Immature natural killer cell (primary cell): ENCODE results near the gene PYHIN1. TPM values are rescaled to one million over a fixed set of nuclear protein-coding genes. Genes with fewer than 3 reads are reported as not detected.
"Not testable (repeated sequence)": the region's sequence is repeated elsewhere in the genome, so short reads cannot be mapped to it uniquely, and the experiment has no call there.

ENCODE experiments used
- DNase-seq, 3 donors: peaks; one replicate each; pipeline ENCODE4 v3.0.0; 2022; ENCODE audit warnings: mixed read lengths in 1 of 3
- H3K27ac Mint-ChIP-seq, 6 donors: one replicate each; pipeline ENCODE4 v1.8.0; 2020; ENCODE audit warnings: mixed read lengths in 6 of 6, mild to moderate bottlenecking in 5 of 6, inconsistent platforms in 4 of 6, moderate library complexity in 3 of 6
- H3K27me3 Mint-ChIP-seq, 3 donors: one replicate each; pipeline ENCODE4 v1.8.0; 2020 to 2021; ENCODE audit warnings: low read depth in 3 of 3, mild to moderate bottlenecking in 3 of 3, mixed read lengths in 3 of 3, moderate library complexity in 3 of 3, inconsistent platforms in 1 of 3
- H3K36me3 Mint-ChIP-seq, 3 donors: one replicate each; pipeline ENCODE4 v1.8.0; 2020; ENCODE audit warnings: mixed read lengths in 3 of 3, inconsistent platforms in 2 of 3, mild to moderate bottlenecking in 2 of 3
- H3K4me1 Mint-ChIP-seq, 2 donors: one replicate each; pipeline ENCODE4 v1.8.0; 2020; ENCODE audit warnings: inconsistent platforms in 2 of 2, mild to moderate bottlenecking in 2 of 2, mixed read lengths in 2 of 2, moderate library complexity in 1 of 2
- H3K4me3 Mint-ChIP-seq, 5 donors: one replicate each; pipeline ENCODE4 v1.8.0; 2020; ENCODE audit warnings: mild to moderate bottlenecking in 5 of 5, mixed read lengths in 5 of 5, inconsistent platforms in 3 of 5, moderate library complexity in 3 of 5
- H3K9me3 Mint-ChIP-seq, 6 donors: one replicate each; pipeline ENCODE4 v1.8.0; 2020; ENCODE audit warnings: mild to moderate bottlenecking in 6 of 6, mixed read lengths in 6 of 6, inconsistent platforms in 4 of 6, moderate library complexity in 3 of 6
- polyA plus RNA-seq, 3 donors: library from polyadenylated mRNA; unstranded; fragments of 300-500 nt; fragmentation: Illumina TruSeq; gene quantifications; one replicate each; pipeline ENCODE4 v1.2.3, GENCODE V29; 2021

The PYHIN1 gene
- polyA plus RNA-seq, 3 donors from 2014 or later = 141 to 290 (median 150) TPM

GRCh38 chr1:158989424-158989823 is 58.1 kb downstream of the PYHIN1 start:
- peaks cover 58 to 80% (median 60%) of the 10 kb centered on the region in 3 donors for H3K36me3 Mint-ChIP-seq
- H3K27ac Mint-ChIP-seq = peak overlapping the region; percentile 7 to 78 (median 30)
- peaks cover 70 to 91% of the 10 kb centered on the region in 2 donors for H3K4me1 Mint-ChIP-seq
- H3K4me3 Mint-ChIP-seq = no peak overlapping the region
- no peak for DNase-seq
- peaks cover 0 to 3% (median 2%) of the 10 kb centered on the region in 3 donors for H3K27me3 Mint-ChIP-seq
- H3K9me3 Mint-ChIP-seq = peaks cover 0 to 3% (median 2%) of the 10 kb centered on the region in 6 donors

- Mint-ChIP-seq H3K36me3 (peaks cover 52 to 61% (median 52%) of the 10 kb centered on the region in 3 donors), H3K27ac (peak overlapping the region in 4 of 6 donors; percentile 18 to 71 (median 24)), H3K4me3 (peak overlapping the region in 1 of 5 donors; percentile 18), H3K27me3 (peaks cover 0 to 3% (median 2%) of the 10 kb centered on the region in 3 donors), H3K4me1 (peaks cover 72 to 91% of the 10 kb centered on the region in 2 donors), H3K9me3 (no peaks in the 10 kb centered on the region)
- DNase-seq = no peak
These were observed 61.5 kb downstream of the PYHIN1 start for GRCh38 chr1:158992787-158993312.

- Mint-ChIP-seq H3K9me3 (no peaks in the 10 kb centered on the region), H3K4me1 (peaks cover 60 to 80% of the 10 kb centered on the region in 2 donors), H3K4me3 (peak overlapping the region in 1 of 5 donors; percentile 37), H3K36me3 (peaks cover 25 to 32% (median 25%) of the 10 kb centered on the region in 3 donors), H3K27me3 (no peaks in the 10 kb centered on the region), H3K27ac (peak overlapping the region; percentile 58 to 94 (median 74))
- DNase-seq = no peak
These were observed 65.6 kb downstream of the PYHIN1 start for GRCh38 chr1:158996998-158997397.

GRCh38 chr1:158998037-158998780 is 66.9 kb downstream of the PYHIN1 start:
- H3K9me3 Mint-ChIP-seq = no peaks in the 10 kb centered on the region
- peaks cover 52 to 74% of the 10 kb centered on the region in 2 donors for H3K4me1 Mint-ChIP-seq
- peak overlapping the region; percentile 7 to 67 (median 34) for H3K4me3 Mint-ChIP-seq
- H3K27me3 Mint-ChIP-seq = no peaks in the 10 kb centered on the region
- H3K27ac Mint-ChIP-seq = peak overlapping the region; percentile 70 to 94 (median 86)
- no peak for DNase-seq
- peaks cover 13 to 20% (median 13%) of the 10 kb centered on the region in 3 donors for H3K36me3 Mint-ChIP-seq

GRCh38 chr1:158998781-158999161 is 67.4 kb downstream of the PYHIN1 start:
- Mint-ChIP-seq H3K27me3 (no peaks in the 10 kb centered on the region), H3K9me3 (no peaks in the 10 kb centered on the region), H3K4me3 (peak overlapping the region; percentile 7 to 67 (median 34)), H3K4me1 (peaks cover 50 to 70% of the 10 kb centered on the region in 2 donors), H3K27ac (peak overlapping the region; percentile 70 to 94 (median 86)), H3K36me3 (peaks cover 7 to 14% (median 8%) of the 10 kb centered on the region in 3 donors)
- peak; percentile 62 to 71 (median 66) for DNase-seq

GRCh38 chr1:158999316-159000069 is 68.1 kb downstream of the PYHIN1 start:
- Mint-ChIP-seq H3K4me1 (peaks cover 48 to 66% of the 10 kb centered on the region in 2 donors), H3K27me3 (no peaks in the 10 kb centered on the region), H3K36me3 (peaks cover 4 to 10% (median 5%) of the 10 kb centered on the region in 3 donors), H3K27ac (peak overlapping the region in 5 of 6 donors; percentile 37 to 70 (median 44)), H3K4me3 (no peak overlapping the region), H3K9me3 (no peaks in the 10 kb centered on the region)
- no peak for DNase-seq

- Mint-ChIP-seq H3K36me3 (peaks cover 0 to 8% (median 4%) of the 10 kb centered on the region in 3 donors), H3K9me3 (no peaks in the 10 kb centered on the region), H3K4me1 (peaks cover 43 to 61% of the 10 kb centered on the region in 2 donors), H3K4me3 (no peak overlapping the region), H3K27ac (peak overlapping the region in 2 of 6 donors; percentile 29 to 67), H3K27me3 (no peaks in the 10 kb centered on the region)
- no peak for DNase-seq
These were observed 68.7 kb downstream of the PYHIN1 start for GRCh38 chr1:159000070-159000409.

- no peaks in the 10 kb centered on the region for H3K27me3 Mint-ChIP-seq
- peaks cover 42 to 60% of the 10 kb centered on the region in 2 donors for H3K4me1 Mint-ChIP-seq
- peak overlapping the region in 5 of 6 donors; percentile 20 to 49 (median 32) for H3K27ac Mint-ChIP-seq
- no peaks in the 10 kb centered on the region for H3K9me3 Mint-ChIP-seq
- peaks cover 0 to 8% (median 4%) of the 10 kb centered on the region in 3 donors for H3K36me3 Mint-ChIP-seq
- no peak overlapping the region for H3K4me3 Mint-ChIP-seq
- DNase-seq = no peak
These were observed 69.3 kb downstream of the PYHIN1 start for GRCh38 chr1:159000625-159001024.

- Mint-ChIP-seq H3K36me3 (peaks cover 1 to 6% (median 4%) of the 10 kb centered on the region in 3 donors), H3K4me3 (no peak overlapping the region), H3K27me3 (peaks cover 0 to 7% (median 7%) of the 10 kb centered on the region in 3 donors), H3K4me1 (peaks cover 47 to 61% of the 10 kb centered on the region in 2 donors), H3K27ac (peak overlapping the region in 5 of 6 donors; percentile 17 to 66 (median 64)), H3K9me3 (no peaks in the 10 kb centered on the region)
- no peak for DNase-seq
These were observed 73.8 kb downstream of the PYHIN1 start for GRCh38 chr1:159005161-159005560.

GRCh38 chr1:159005676-159006075 is 74.3 kb downstream of the PYHIN1 start:
- Mint-ChIP-seq H3K36me3 (peaks cover 6 to 10% (median 9%) of the 10 kb centered on the region in 3 donors), H3K4me3 (no peak overlapping the region), H3K4me1 (peaks cover 46 to 56% of the 10 kb centered on the region in 2 donors), H3K27me3 (peaks cover 0 to 9% (median 7%) of the 10 kb centered on the region in 3 donors), H3K9me3 (no peaks in the 10 kb centered on the region), H3K27ac (peak overlapping the region in 5 of 6 donors; percentile 17 to 94 (median 64))
- DNase-seq = no peak

- not testable (repeated sequence) for H3K36me3 Mint-ChIP-seq, H3K9me3 Mint-ChIP-seq, H3K27me3 Mint-ChIP-seq, DNase-seq
- Mint-ChIP-seq H3K4me1 (peaks cover 45 to 54% of the 10 kb centered on the region in 2 donors), H3K27ac (peak overlapping the region; percentile 41 to 96 (median 84)), H3K4me3 (peak overlapping the region in 4 of 5 donors; percentile 12 to 44 (median 20))
These were observed 75.0 kb downstream of the PYHIN1 start for GRCh38 chr1:159006210-159006807.

- Mint-ChIP-seq H3K27me3 (peaks cover 0 to 12% (median 7%) of the 10 kb centered on the region in 3 donors), H3K4me1 (peaks cover 51 to 64% of the 10 kb centered on the region in 2 donors), H3K9me3 (no peaks in the 10 kb centered on the region), H3K36me3 (peaks cover 9 to 17% (median 17%) of the 10 kb centered on the region in 3 donors), H3K4me3 (peak overlapping the region; percentile 9 to 69 (median 26)), H3K27ac (peak overlapping the region; percentile 83 to 96 (median 88))
- no peak for DNase-seq
These were observed 76.4 kb downstream of the PYHIN1 start for GRCh38 chr1:159007726-159008125.

GRCh38 chr1:159008744-159009188 is 77.4 kb downstream of the PYHIN1 start:
- peaks cover 0 to 12% (median 7%) of the 10 kb centered on the region in 3 donors for H3K27me3 Mint-ChIP-seq
- H3K9me3 Mint-ChIP-seq = no peaks in the 10 kb centered on the region
- peak overlapping the region; percentile 89 to 97 (median 97) for H3K4me3 Mint-ChIP-seq
- H3K4me1 Mint-ChIP-seq = peaks cover 60 to 71% of the 10 kb centered on the region in 2 donors
- H3K27ac Mint-ChIP-seq = peak overlapping the region; percentile 93 to 100 (median 96)
- H3K36me3 Mint-ChIP-seq = peaks cover 13 to 23% (median 19%) of the 10 kb centered on the region in 3 donors
- peak; percentile 81 to 86 (median 85) for DNase-seq
